B cell (primary cell): ENCODE results near the gene DTNBP1. TPM values are rescaled to one million over a fixed set of nuclear protein-coding genes. Genes with fewer than 3 reads are reported as not detected.

ENCODE experiments used
- ATAC-seq: fragments of 200-7000 bp; cut with Tn5 transposase; one replicate; pipeline ENCODE4 v1.10.0; 2021; ENCODE audit warnings: low read depth, mild to moderate bottlenecking, moderate number of reproducible peaks, moderate library complexity
- CTCF ChIA-PET: fragments of 350-600 bp; sonication (Branson Sonifier 250); formaldehyde crosslinking; loops from one replicate; lab custom pipeline; 2021; ENCODE audit warnings: antibody characterized with exemption, inconsistent platforms; lab: Charles Lee
- POLR2A ChIA-PET: fragments of 350-600 bp; sonication (Branson Sonifier 250); formaldehyde crosslinking; loops from one replicate; lab custom pipeline; 2021; ENCODE audit warnings: antibody characterized with exemption; lab: Charles Lee
- DNase-seq: peaks from one replicate; pipeline ENCODE4 v3.0.0; 2013
- H2AFZ ChIP-seq: 2 replicates; pipeline ENCODE4 v1.6.1; 2012; ENCODE audit warnings: mild to moderate bottlenecking, low read depth, low read length; ENCODE audit not compliant: insufficient read depth, poor library complexity, severe bottlenecking
- H3K27ac ChIP-seq, 2 donors: 1 replicate in 1 of 2; 2 replicates in 1 of 2; pipeline ENCODE4 v1.5.1; 2012 to 2013; ENCODE audit warnings: low read length in 2 of 2, mild to moderate bottlenecking in 2 of 2, moderate library complexity in 1 of 2
- H3K27me3 ChIP-seq, 4 experiments: fragments of 200-600 bp in 1 of 4; sonication (generic) in 1 of 4; replicated peaks in 1 of 4; 1 replicate in 2 of 4; 2 replicates in 2 of 4; pipeline versions ENCODE4 v1.6.1 to v1.7.0; 2013 to 2016; ENCODE audit warnings: low read length in 3 of 4, mild to moderate bottlenecking in 2 of 4, mixed read lengths in 1 of 4, moderate library complexity in 1 of 4; ENCODE audit not compliant: insufficient read depth in 4 of 4, control insufficient read depth in 3 of 4; ENCODE audit errors: control extremely low read depth in 1 of 4
- H3K36me3 ChIP-seq, 2 experiments: replicated peaks in 1 of 2; 1 replicate in 1 of 2; 2 replicates in 1 of 2; pipeline versions ENCODE4 v1.6.1 to v1.7.1; 2013; ENCODE audit warnings: low read length in 1 of 2; ENCODE audit not compliant: insufficient read depth in 2 of 2, control insufficient read depth in 1 of 2; ENCODE audit errors: control extremely low read depth in 1 of 2, extremely low read depth in 1 of 2
- H3K4me1 ChIP-seq, 2 donors: fragments of 200-600 bp in 1 of 2; sonication (generic) in 1 of 2; 1 replicate in 1 of 2; 2 replicates in 1 of 2; pipeline versions ENCODE4 v1.5.1 to v1.6.1; 2013 to 2017; ENCODE audit warnings: low read length in 2 of 2; ENCODE audit not compliant: control insufficient read depth in 2 of 2, insufficient read depth in 2 of 2
- H3K4me2 ChIP-seq: replicated peaks from 2 replicates; pipeline ENCODE3; 2012; ENCODE audit warnings: mild to moderate bottlenecking, low read depth, low read length; ENCODE audit not compliant: poor library complexity, severe bottlenecking
- H3K4me3 ChIP-seq, 5 experiments: fragments of 200-600 bp in 1 of 5; sonication (generic) in 1 of 5; 1 replicate in 3 of 5; 2 replicates in 2 of 5; pipeline versions ENCODE4 v1.5.1 to v1.7.0; 2011 to 2016; ENCODE audit warnings: low read length in 4 of 5, mild to moderate bottlenecking in 4 of 5, low read depth in 2 of 5, control low read depth in 1 of 5, moderate library complexity in 1 of 5; ENCODE audit not compliant: insufficient read depth in 1 of 5; ENCODE audit errors: control extremely low read depth in 1 of 5, extremely low read depth in 1 of 5
- H3K79me2 ChIP-seq: fragments of 200-600 bp; sonication (generic); one replicate; pipeline ENCODE4 v1.6.0; 2016; ENCODE audit warnings: low read length; ENCODE audit not compliant: control insufficient read depth, insufficient read depth
- H3K9ac ChIP-seq: fragments of 200-600 bp; sonication (generic); 2 replicates; pipeline ENCODE4 v1.6.1; 2017; ENCODE audit warnings: mild to moderate bottlenecking, low read length, moderate library complexity
- H3K9me3 ChIP-seq, 3 donors: one replicate each; pipeline versions ENCODE4 v1.6.1 to v1.7.1; 2013; ENCODE audit warnings: low read length in 2 of 3; ENCODE audit not compliant: control insufficient read depth in 2 of 3, insufficient read depth in 1 of 3; ENCODE audit errors: control extremely low read depth in 1 of 3
- H4K20me1 ChIP-seq: 2 replicates; pipeline ENCODE4 v1.6.0; 2012; ENCODE audit warnings: mild to moderate bottlenecking, low read length; ENCODE audit not compliant: insufficient read depth, control insufficient read depth, poor library complexity, severe bottlenecking
- H3K27ac Mint-ChIP-seq: one replicate; pipeline ENCODE4 v1.8.0; 2021; ENCODE audit warnings: mixed read lengths
- H3K27me3 Mint-ChIP-seq: one replicate; pipeline ENCODE4 v1.8.0; 2021; ENCODE audit warnings: mixed read lengths
- H3K4me1 Mint-ChIP-seq: one replicate; pipeline ENCODE4 v1.8.0; 2021; ENCODE audit warnings: mixed read lengths
- H3K4me3 Mint-ChIP-seq: one replicate; pipeline ENCODE4 v1.8.0; 2021; ENCODE audit warnings: mixed read lengths
- H3K9me3 Mint-ChIP-seq: one replicate; pipeline ENCODE4 v1.8.0; 2022; ENCODE audit warnings: mixed read lengths; ENCODE audit not compliant: insufficient read depth
- CTCF ChIP-seq: fragments of 200-600 bp; IDR thresholded peaks from one replicate; pipeline ENCODE4 v1.8.0; 2022; ENCODE audit warnings: antibody characterized with exemption, mild to moderate bottlenecking
- EZH2 ChIP-seq: IDR thresholded peaks from 2 replicates; pipeline ENCODE4 v1.6.1; 2012; ENCODE audit warnings: borderline replicate concordance, low read depth, mild to moderate bottlenecking, moderate library complexity, low read length; ENCODE audit not compliant: insufficient read depth, poor library complexity, severe bottlenecking
- WGBS: methylation state at CpG from one replicate; pipeline ENCODE4 v1.1.5; 2013; ENCODE audit warnings: missing lambda C conversion rate; ENCODE audit not compliant: insufficient coverage; 5-methylcytosine and 5-hydroxymethylcytosine counted together
- intact Hi-C: fragments of 100-400 bp; cut with micrococcal nuclease; formaldehyde crosslinking; loops from one replicate; pipeline ENCODE4 v1.10.0; 2022
- polyA plus RNA-seq: library from polyadenylated mRNA; depleted of rRNA; stranded (reverse); fragments of >200 nt; gene quantifications from 2 replicates; pipeline ENCODE4 v1.2.3, GENCODE V29; 2012
- total RNA-seq, 2 donors: library from RNA; stranded (reverse); fragments of 120-200 nt in 1 of 2; gene quantifications; 1 replicate in 1 of 2; 2 replicates in 1 of 2; pipeline versions ENCODE4 v1.2.3 to v1.2.4, GENCODE V29; 2013 to 2022

The DTNBP1 gene
- total and polyA plus RNA-seq, 2 donors (not counting 1 experiment from before 2014, with no cell fraction given), result 31.4 to 73.0 TPM

GRCh38 chr6:15528870-15529269 lies 134.0 kb downstream of the DTNBP1 start:
- WGBS, result 95% methylated on average over 9 of the region's 9 CpGs
- CTCF ChIA-PET, result no interaction called here

More at GRCh38 chr6:15528870-15529269, 134.0 kb downstream of the DTNBP1 start:
- Histone ChIP-seq H3K27ac (no peak overlapping the region), H3K79me2 (peaks cover 16% of the 10 kb centered on the region), H3K36me3 (peaks cover 0 to 70% of the 10 kb centered on the region in 2 experiments), H2AFZ (no peak overlapping the region), H3K9me3 (no peaks in the 10 kb centered on the region), H3K4me2 (no peak overlapping the region), H3K27me3 (no peaks in the 10 kb centered on the region), H4K20me1 (peaks cover 4% of the 10 kb centered on the region), H3K9ac (no peak overlapping the region), H3K4me3 (no peak overlapping the region), H3K4me1 (no peaks in the 10 kb centered on the region)
- no peak for TF ChIP-seq CTCF
- TF ChIP-seq EZH2, result no peak
- Mint-ChIP-seq H3K27ac (no peak overlapping the region), H3K27me3 (no peaks in the 10 kb centered on the region), H3K4me1 (peaks cover 15% of the 10 kb centered on the region), H3K9me3 (no peaks in the 10 kb centered on the region), H3K4me3 (no peak overlapping the region)
- DNase-seq (no peak), ATAC-seq (no peak)
- intact Hi-C loops, result no loop called here
- POLR2A ChIA-PET, result no interaction called here
